IMR-90 (cell line): ENCODE data around the gene STRA8. TPM values are rescaled to one million over a fixed set of nuclear protein-coding genes. Genes with fewer than 3 reads are reported as not detected.

Experiments used
- ATAC-seq: fragments of 200-7000 bp; cut with Tn5 transposase; 2 replicates; pipeline ENCODE4 v1.9.1; 2020; ENCODE audit warnings: low read depth, mild to moderate bottlenecking, moderate library complexity
- BruUV-seq: library from RNA; stranded (reverse); fragments of 400-500 nt; replicated peaks from 2 replicates; lab custom pipeline; 2021; lab: Mats Ljungman, UMichigan
- CTCF ChIA-PET: fragments of 300-600 bp; formaldehyde crosslinking; extraction: SDS; loops from one replicate; lab custom pipeline; 2021; ENCODE audit warnings: antibody characterized with exemption; lab: Yijun Ruan, JAX
- POLR2A ChIA-PET: fragments of 300-600 bp; sonication (Branson Sonifier 250); formaldehyde crosslinking; loops from one replicate; lab custom pipeline; 2022; ENCODE audit warnings: antibody characterized with exemption; ENCODE audit not compliant: unreplicated experiment; lab: Charles Lee
- DNase-seq: peaks from one replicate; pipeline ENCODE4 v3.0.0; 2013
- H2AFZ ChIP-seq: replicated peaks from 2 replicates; pipeline ENCODE3; 2013; ENCODE audit warnings: low read length, mild to moderate bottlenecking; ENCODE audit not compliant: poor library complexity
- H2AK5ac ChIP-seq: 2 replicates; pipeline ENCODE4 v1.6.1; 2013; ENCODE audit warnings: low read depth, low read length, inconsistent platforms
- H2AK9ac ChIP-seq: replicated peaks from 2 replicates; pipeline ENCODE3; 2013; ENCODE audit warnings: mild to moderate bottlenecking, low read depth, low read length, moderate library complexity; ENCODE audit not compliant: poor library complexity
- H2BK120ac ChIP-seq: 2 replicates; pipeline ENCODE4 v1.6.1; 2013; ENCODE audit warnings: low read depth, low read length, inconsistent platforms
- H2BK15ac ChIP-seq: 3 replicates; pipeline ENCODE4 v1.6.1; 2013; ENCODE audit warnings: low read depth, low read length, inconsistent platforms
- H2BK20ac ChIP-seq: 2 replicates; pipeline ENCODE4 v1.6.1; 2013; ENCODE audit warnings: low read depth, mild to moderate bottlenecking, inconsistent platforms, low read length, moderate library complexity
- H2BK5ac ChIP-seq: 2 replicates; pipeline ENCODE4 v1.6.1; 2013; ENCODE audit warnings: mild to moderate bottlenecking, low read depth, low read length, inconsistent platforms; ENCODE audit not compliant: poor library complexity, severe bottlenecking
- H3K14ac ChIP-seq: replicated peaks from 2 replicates; pipeline ENCODE4 v1.6.1; 2013; ENCODE audit warnings: low read depth, low read length, inconsistent platforms
- H3K18ac ChIP-seq: 2 replicates; pipeline ENCODE4 v1.6.1; 2013; ENCODE audit warnings: low read depth, low read length, control low read depth
- H3K23ac ChIP-seq: 2 replicates; pipeline ENCODE4 v1.6.1; 2013; ENCODE audit warnings: low read depth, low read length, inconsistent platforms
- H3K27ac ChIP-seq: 2 replicates; pipeline ENCODE4 v1.5.1; 2013; ENCODE audit warnings: mild to moderate bottlenecking, control low read depth, low read length; ENCODE audit not compliant: insufficient read depth
- H3K27me3 ChIP-seq: 2 replicates; pipeline ENCODE4 v1.6.1; 2013; ENCODE audit warnings: low read length; ENCODE audit not compliant: control insufficient read depth, insufficient read depth
- H3K36me3 ChIP-seq: 2 replicates; pipeline ENCODE4 v1.6.1; 2013; ENCODE audit warnings: low read length, mixed read lengths; ENCODE audit not compliant: control insufficient read depth, insufficient read depth
- H3K4ac ChIP-seq: 2 replicates; pipeline ENCODE4 v1.6.1; 2013; ENCODE audit warnings: low read depth, low read length, inconsistent platforms
- H3K4me1 ChIP-seq: 2 replicates; pipeline ENCODE4 v1.6.1; 2013; ENCODE audit warnings: low read length, mixed read lengths; ENCODE audit not compliant: control insufficient read depth, insufficient read depth
- H3K4me2 ChIP-seq: 2 replicates; pipeline ENCODE4 v1.6.1; 2013; ENCODE audit warnings: low read depth, mild to moderate bottlenecking, control low read depth, low read length, moderate library complexity
- H3K4me3 ChIP-seq: 2 replicates; pipeline ENCODE4 v1.5.1; 2013; ENCODE audit warnings: low read depth, mild to moderate bottlenecking, control low read depth, low read length, moderate library complexity; ENCODE audit not compliant: insufficient read depth
- H3K56ac ChIP-seq: 2 replicates; pipeline ENCODE4 v1.6.1; 2013; ENCODE audit warnings: low read length, inconsistent platforms; ENCODE audit not compliant: insufficient read depth; ENCODE audit errors: extremely low read depth
- H3K79me1 ChIP-seq, 2 experiments: 2 replicates each; pipeline ENCODE4 v1.6.1; 2013; ENCODE audit warnings: low read length in 2 of 2, inconsistent platforms in 1 of 2, low read depth in 1 of 2
- H3K9ac ChIP-seq: 2 replicates; pipeline ENCODE4 v1.6.1; 2013; ENCODE audit warnings: low read depth, low read length, control low read depth
- H3K9me1 ChIP-seq: 2 replicates; pipeline ENCODE4 v1.6.1; 2013; ENCODE audit warnings: low read length, inconsistent platforms; ENCODE audit not compliant: insufficient read depth
- H3K9me3 ChIP-seq: 2 replicates; pipeline ENCODE4 v1.6.1; 2013; ENCODE audit warnings: low read length; ENCODE audit not compliant: control insufficient read depth, insufficient read depth
- H4K20me1 ChIP-seq: 2 replicates; pipeline ENCODE4 v1.6.1; 2013; ENCODE audit warnings: low read length, inconsistent platforms; ENCODE audit not compliant: insufficient read depth
- H4K5ac ChIP-seq: 2 replicates; pipeline ENCODE4 v1.6.1; 2013; ENCODE audit warnings: mild to moderate bottlenecking, low read depth, low read length, control low read depth
- H4K8ac ChIP-seq, 2 experiments: 2 replicates each; pipeline ENCODE4 v1.6.1; 2013; ENCODE audit warnings: low read depth in 2 of 2, low read length in 2 of 2, control low read depth in 1 of 2, inconsistent platforms in 1 of 2
- H4K91ac ChIP-seq: 2 replicates; pipeline ENCODE4 v1.6.1; 2013; ENCODE audit warnings: low read depth, low read length, inconsistent platforms; ENCODE audit not compliant: insufficient read depth
- BHLHE40 ChIP-seq: fragments of 150-350 bp; IDR thresholded peaks from 2 replicates; pipeline ENCODE4 v1.6.1; 2016; ENCODE audit warnings: mild to moderate bottlenecking, low read depth, low read length
- MAZ ChIP-seq: IDR thresholded peaks from 2 replicates; pipeline ENCODE4 v1.6.1; 2012; ENCODE audit warnings: low read depth, mild to moderate bottlenecking, low read length, improper control_type of control experiment, moderate library complexity, borderline replicate concordance
- RAD21 ChIP-seq: IDR thresholded peaks from 2 replicates; pipeline ENCODE4 v1.6.1; 2012; ENCODE audit warnings: low read length, improper control_type of control experiment
- WGBS, 2 experiments: methylation state at CpG; one replicate each; pipeline versions ENCODE4 v1.1.5 to v1.1.7; 2013; ENCODE audit warnings: missing lambda C conversion rate in 2 of 2; ENCODE audit not compliant: insufficient read length in 1 of 2; ENCODE audit errors: extremely low coverage in 2 of 2; 5-methylcytosine and 5-hydroxymethylcytosine counted together
- dilution Hi-C: fragments of 300-500 bp; cut with HindIII; formaldehyde crosslinking; loops from one replicate; pipeline ENCODE4 v1.14.3; 2018; ENCODE audit warnings: low sequenced_read_pairs; ENCODE audit not compliant: unreplicated experiment
- in situ Hi-C: fragments of 300-500 bp; cut with MboI; formaldehyde crosslinking; loops from 3 replicates; pipeline ENCODE4 v1.14.3; 2019; ENCODE audit warnings: low sequenced_read_pairs, inconsistent platforms, mixed read lengths
- intact Hi-C: fragments of 100-400 bp; cut with micrococcal nuclease; formaldehyde crosslinking; loops from 2 replicates; pipeline ENCODE4 v1.10.0; 2022
- polyA plus RNA-seq, 3 experiments: library from polyadenylated mRNA; depleted of rRNA; stranded (reverse); fragments of >200 nt; gene quantifications; 2 replicates each; pipeline ENCODE4 v1.2.3, GENCODE V29; 2012; ENCODE audit warnings: low replicate concordance in 1 of 3
- total RNA-seq: library from RNA; depleted of rRNA; stranded (reverse); fragments of >200 nt; gene quantifications from 2 replicates; pipeline ENCODE4 v1.2.3, GENCODE V29; 2012
- TF ChIP-seq, protein P1 (sequence below): conservative IDR thresholded peaks from 2 replicates; pipeline ENCODE4 v1.5.1; 2012; ENCODE audit warnings: mild to moderate bottlenecking, low read depth, low read length, improper control_type of control experiment

The STRA8 gene
- total and polyA plus RNA-seq, 2 of the 4 experiments (the other 2 are of a cell fraction), result not detected

DNA sequence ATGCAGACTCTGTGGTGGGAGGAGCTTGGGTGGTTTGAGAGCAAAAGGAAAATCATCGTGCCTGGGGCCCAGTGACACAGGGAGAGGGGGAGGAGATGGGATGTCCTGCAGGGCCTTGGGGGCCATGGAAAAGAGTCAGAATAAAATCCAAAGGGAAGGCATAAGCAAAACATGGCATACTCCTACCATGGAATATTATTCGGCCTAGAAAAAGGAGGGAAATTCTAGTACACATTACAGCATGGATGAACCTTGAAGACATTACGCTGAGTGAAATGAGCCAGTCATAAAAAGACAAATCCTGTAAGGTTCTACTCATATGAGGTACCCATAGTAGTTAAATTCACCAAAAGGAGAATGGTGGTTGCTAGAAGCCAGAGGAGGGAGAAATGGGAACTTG lies 38.7 kb downstream of the STRA8 start:
- in situ Hi-C loops, result loop anchor here (10.0 to 25.0 kb wide), 2 partner anchors 372 to 740 kb away; no protein-coding TSS in a partner anchor
- Histone ChIP-seq H3K36me3 (no peaks in the 10 kb centered on the region), H3K9me3 (no peaks in the 10 kb centered on the region; the same call in 1 of the 2 replicates), H3K79me1 (no peaks in the 10 kb centered on the region), H3K9ac (no peak overlapping the region), H2BK120ac (no peak overlapping the region), H2BK5ac (no peak overlapping the region), H2AK9ac (no peak overlapping the region), H3K56ac (no peak overlapping the region), H4K91ac (no peak overlapping the region), H4K5ac (no peak overlapping the region), H2AFZ (no peak overlapping the region), H4K8ac (no peak overlapping the region), H3K18ac (no peak overlapping the region), H3K4me1 (no peaks in the 10 kb centered on the region), H3K27me3 (peaks cover 21% of the 10 kb centered on the region), H3K9me1 (no peaks in the 10 kb centered on the region), H3K23ac (no peak overlapping the region), H2BK20ac (no peak overlapping the region), H2BK15ac (no peak overlapping the region), H3K4ac (no peak overlapping the region), H3K27ac (no peak overlapping the region), H3K4me2 (no peak overlapping the region), H2AK5ac (no peak overlapping the region), H3K14ac (no peak overlapping the region), H3K4me3 (no peak overlapping the region), H4K20me1 (no peaks in the 10 kb centered on the region)
- WGBS, 2 experiments, result no CpG with 5 or more reads among the region's 3 CpGs
- dilution Hi-C loops, result no loop called here
- ChIA-PET POLR2A (no interaction called here), CTCF (interaction anchor here (0.6 kb wide), 1 partner anchor 373 kb away, joined by 3 read pairs; no protein-coding TSS in a partner anchor)
- no TSS peak for BruUV-seq
- TF ChIP-seq BHLHE40 (no peak), RAD21 (no peak), MAZ (no peak)
- TF ChIP-seq, protein P1, sequence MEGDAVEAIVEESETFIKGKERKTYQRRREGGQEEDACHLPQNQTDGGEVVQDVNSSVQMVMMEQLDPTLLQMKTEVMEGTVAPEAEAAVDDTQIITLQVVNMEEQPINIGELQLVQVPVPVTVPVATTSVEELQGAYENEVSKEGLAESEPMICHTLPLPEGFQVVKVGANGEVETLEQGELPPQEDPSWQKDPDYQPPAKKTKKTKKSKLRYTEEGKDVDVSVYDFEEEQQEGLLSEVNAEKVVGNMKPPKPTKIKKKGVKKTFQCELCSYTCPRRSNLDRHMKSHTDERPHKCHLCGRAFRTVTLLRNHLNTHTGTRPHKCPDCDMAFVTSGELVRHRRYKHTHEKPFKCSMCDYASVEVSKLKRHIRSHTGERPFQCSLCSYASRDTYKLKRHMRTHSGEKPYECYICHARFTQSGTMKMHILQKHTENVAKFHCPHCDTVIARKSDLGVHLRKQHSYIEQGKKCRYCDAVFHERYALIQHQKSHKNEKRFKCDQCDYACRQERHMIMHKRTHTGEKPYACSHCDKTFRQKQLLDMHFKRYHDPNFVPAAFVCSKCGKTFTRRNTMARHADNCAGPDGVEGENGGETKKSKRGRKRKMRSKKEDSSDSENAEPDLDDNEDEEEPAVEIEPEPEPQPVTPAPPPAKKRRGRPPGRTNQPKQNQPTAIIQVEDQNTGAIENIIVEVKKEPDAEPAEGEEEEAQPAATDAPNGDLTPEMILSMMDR, result no peak
- DNase-seq, result no peak
- no peak for ATAC-seq
- intact Hi-C loops, result loop anchor here (5.0 kb wide), 1 partner anchor 530 kb away; no protein-coding TSS in a partner anchor
